GM12891 (cell line): Measurements from ENCODE around the gene TMCO2.

Experiments
- POLR2AphosphoS5 ChIP-seq: IDR thresholded peaks from 2 replicates; pipeline ENCODE4 v1.6.1; 2011; ENCODE audit warnings: low read depth, low read length, control low read depth
- POU2F2 ChIP-seq: IDR thresholded peaks from 2 replicates; pipeline ENCODE4 v1.6.1; 2011; ENCODE audit warnings: low read depth, mild to moderate bottlenecking, control low read depth, low read length, moderate library complexity
- TAF1 ChIP-seq: IDR thresholded peaks from 2 replicates; pipeline ENCODE4 v1.6.1; 2011; ENCODE audit warnings: low read depth, low read length, control low read depth

DNA sequence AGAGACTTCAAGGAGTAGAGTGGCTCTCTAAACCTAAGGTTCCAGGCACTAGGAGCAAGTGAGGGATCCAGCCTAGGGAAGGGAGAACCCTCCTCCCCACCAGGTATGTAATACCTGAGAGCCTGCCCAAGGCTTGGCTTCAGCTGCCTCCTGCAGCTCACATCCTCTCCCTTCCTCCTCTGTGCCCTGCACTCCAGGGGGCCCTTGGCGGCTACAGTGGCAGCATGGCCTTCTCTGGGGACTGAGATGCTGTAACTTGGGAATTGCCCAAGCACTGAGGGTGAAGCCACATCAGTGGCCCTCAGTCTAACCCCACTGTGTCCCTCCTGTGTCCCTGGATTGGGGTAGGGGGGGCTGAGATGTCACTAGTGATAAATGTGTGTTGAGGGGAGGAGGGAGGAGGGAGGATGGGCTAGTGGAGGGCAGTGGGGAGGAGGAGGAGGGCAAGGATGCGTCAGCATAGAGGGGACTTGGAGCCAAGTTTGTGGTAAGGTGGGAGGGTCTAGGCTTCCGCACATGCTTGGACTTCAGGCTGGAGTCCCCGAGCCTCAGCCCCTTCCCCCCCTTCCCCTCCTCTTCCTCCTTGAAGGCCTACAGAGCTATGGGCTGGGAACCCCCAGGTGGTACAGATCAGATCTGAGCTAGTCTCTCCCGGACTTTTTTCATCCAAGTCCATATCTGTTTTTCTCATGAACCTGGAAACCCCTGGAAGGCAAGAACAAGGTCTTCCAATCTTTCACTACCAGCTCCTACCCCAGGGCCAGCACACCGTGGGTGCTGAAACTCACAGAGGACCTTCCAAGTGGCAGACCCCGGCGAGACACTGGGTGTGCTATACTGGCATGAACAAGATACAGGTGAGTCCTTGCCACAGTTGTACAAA is 51.9 kb downstream of the TMCO2 start:
- TF ChIP-seq TAF1 (no peak), POLR2AphosphoS5 (no peak), POU2F2 (no peak)
